ENCODE measurements around the gene SNX3.
A peak's percentile ranks its signal among the peaks of the same experiment; 100 is the strongest.
"Not testable (repeated sequence)": the region's sequence is repeated elsewhere in the genome, so short reads cannot be mapped to it uniquely, and the experiment has no call there.

The SNX3 gene

DNA sequence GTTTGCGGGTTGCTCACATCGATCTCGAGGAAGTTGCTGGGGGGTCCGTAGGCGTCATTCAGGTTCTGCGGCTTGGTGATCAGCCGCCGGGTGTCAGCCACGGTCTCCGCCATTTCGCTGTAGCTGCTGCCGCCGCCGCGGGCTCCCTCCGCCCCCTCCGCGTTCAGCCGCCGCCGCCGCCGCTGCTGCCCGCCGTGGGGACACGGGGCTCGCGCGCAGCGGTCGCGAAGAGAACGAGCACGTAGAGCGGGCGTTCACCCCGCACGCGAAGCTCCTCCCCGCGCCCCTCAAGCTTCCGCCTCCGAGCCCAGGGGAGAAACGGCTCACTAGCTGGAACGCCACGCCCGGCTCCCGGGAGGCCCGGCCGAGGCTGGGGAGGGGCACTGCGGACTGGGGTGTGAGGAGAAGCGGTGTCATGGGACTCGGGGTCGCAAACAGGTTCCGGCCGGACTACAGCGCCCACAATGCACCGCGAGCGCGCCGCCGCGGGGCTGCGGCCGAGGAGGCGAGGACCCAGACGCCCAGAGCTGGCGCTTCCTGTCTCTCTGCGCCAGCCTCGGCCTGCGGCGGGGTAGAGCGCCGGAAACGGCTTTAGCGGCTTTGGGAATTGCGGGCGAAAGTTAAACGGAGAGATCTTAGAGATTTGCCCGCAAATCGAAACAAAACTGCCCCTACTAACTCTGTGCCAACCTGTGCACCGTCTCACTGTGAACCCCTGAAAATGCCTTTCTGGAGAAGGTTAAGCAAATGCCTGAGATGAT, at the start of gene SNX3:
SNX3 (minus strand) TSS at position 232 of the 761 bp plus-strand sequence; CDS start at position 113, 119 bp downstream.
- peak; percentile 95 for DNase-seq (ENCODE audit: low spot score)

DNA sequence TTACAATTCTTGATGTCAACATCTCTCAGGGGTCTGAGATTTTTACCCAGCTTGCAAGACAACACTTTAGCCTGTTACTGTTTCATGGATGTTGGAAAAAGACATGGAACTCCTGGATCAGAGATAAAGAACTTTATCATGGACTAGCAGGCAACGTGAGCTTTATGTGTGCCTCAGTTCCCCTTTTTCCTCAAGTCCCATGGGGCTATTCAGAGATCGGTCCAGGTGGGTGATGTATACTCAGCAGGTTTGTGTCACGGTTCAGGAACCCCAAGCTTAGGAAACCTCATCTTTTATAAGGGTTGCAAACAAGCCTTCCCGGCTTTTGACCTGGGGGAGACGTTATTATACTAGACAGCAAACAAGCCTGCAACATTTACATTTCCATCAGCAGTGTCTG, 49.0 kb upstream of the SNX3 start:
- DNase-seq (ENCODE audit: low spot score): no peak

- DNase-seq (ENCODE audit: low spot score): not testable (repeated sequence)
These were observed 47.8 kb upstream of the SNX3 start for GRCh38 chr6:108308641-108309040.

GRCh38 chr6:108304646-108305045, 43.8 kb upstream of the SNX3 start:
- DNase-seq (ENCODE audit: low spot score): no peak

- no peak for DNase-seq (ENCODE audit: low spot score)
These were observed 41.5 kb upstream of the SNX3 start for GRCh38 chr6:108302386-108302785.

GRCh38 chr6:108295676-108296075, 34.8 kb upstream of the SNX3 start:
- no peak for DNase-seq (ENCODE audit: low spot score)

DNA sequence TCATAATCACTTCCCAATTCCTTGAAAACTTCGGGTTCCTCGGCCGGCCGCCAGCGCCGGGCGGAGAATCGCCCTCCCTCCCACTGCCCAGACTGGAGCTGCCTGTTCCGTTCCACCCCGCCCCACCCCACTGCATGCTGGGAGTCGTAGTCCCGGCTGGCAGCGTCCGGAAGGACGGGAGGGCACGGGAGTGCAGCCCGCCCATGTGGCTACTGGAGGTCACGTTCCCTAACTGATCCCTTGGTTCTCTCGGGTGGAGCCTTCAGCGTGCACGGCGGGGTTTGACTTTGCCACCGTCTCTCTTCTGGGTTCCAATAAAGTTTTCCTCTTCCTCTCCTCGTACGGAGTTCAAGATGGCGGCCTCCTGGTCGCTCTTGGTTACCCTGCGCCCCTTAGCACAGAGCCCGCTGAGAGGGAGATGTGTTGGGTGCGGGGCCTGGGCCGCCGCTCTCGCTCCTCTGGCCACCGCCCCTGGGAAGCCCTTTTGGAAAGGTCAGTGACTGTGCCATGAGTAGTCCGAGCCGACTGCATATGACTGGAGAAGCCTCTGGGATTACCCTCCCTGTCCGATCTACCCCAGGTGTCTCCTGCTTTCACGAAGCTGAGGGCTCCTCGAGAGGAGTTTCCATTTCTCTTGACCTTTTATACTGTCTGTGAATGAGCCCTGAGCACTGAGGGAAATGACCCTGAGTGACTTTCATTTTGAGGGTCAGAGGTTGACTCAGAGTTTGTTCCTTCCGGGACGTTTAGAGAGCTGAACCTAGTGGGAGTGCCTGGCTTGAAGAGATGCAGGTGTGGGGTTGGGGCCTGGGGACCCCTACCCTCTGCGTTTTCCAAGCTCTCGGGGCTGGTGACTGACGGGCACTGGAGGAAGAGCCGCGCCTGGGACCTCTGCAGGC, 34.1 kb upstream of the SNX3 start, which contains the start of gene AFG1L:
AFG1L (plus strand) TSS at position 328 of the 899 bp plus-strand sequence; CDS start at position 354, 26 bp downstream.
- DNase-seq (ENCODE audit: low spot score): peak; percentile 96

DNA sequence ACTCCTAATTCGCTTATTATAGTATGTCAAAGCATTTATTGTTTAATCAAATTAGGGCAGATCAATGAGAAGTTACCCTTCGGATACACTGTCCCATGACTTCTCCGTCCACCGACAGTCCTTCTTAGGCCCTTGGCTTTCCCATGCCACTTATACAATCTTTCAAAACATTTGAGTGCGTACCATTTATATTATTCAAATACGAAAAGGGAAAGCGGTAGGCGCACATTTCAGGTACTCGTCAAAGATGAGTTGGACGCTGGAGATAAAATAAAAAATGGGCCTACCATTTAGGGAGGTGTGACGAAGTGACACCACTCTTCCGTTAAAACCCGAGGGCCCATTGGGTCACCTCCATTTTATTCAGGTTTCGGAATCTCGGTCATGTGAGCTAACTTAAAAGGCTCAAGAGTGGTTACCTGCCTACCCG, 33.5 kb upstream of the SNX3 start:
- DNase-seq (ENCODE audit: low spot score): no peak

GRCh38 chr6:108293527-108294296, 32.9 kb upstream of the SNX3 start:
- DNase-seq (ENCODE audit: low spot score): no peak

DNA sequence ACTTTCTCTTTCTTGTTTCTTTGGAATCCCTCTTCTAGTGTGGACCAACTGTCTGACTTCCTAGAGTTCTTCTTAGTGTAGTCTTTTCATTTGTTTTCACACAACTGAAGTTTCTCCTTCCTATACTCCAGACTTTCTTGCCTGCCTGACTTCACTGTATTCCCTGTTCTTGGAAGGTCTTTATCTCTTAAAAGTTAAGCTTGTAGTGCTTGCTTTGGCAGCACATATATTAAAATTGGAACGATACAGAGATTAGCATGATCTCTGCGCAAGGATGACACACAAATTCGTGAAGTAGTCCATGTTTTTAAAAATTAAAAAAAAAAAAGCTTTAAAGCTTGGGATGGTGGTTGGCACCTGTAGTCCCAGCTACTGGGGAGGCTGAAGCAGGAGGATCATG, 31.7 kb upstream of the SNX3 start:
- not testable (repeated sequence) for DNase-seq (ENCODE audit: low spot score)

- DNase-seq (ENCODE audit: low spot score): no peak
These were observed 30.3 kb upstream of the SNX3 start for GRCh38 chr6:108291091-108291490.

DNA sequence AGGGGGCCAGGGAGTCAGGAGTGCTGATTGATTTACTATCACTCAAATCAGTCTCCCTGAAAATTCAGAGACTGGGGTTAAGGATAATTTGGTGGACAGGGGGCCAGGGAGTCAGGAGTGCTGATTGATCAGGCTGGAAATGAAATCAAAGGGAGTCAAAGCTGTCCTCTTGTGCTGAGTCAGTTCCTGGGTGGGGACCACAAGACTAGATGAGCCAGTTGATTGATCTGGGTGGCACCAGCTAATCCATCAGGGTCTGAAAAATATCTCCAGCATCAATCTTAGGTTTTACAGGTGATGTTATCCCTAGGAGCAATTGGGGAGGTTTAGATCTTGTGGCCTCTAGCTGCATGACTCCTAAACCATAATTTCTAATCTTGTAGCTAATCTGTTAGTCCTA, 27.9 kb upstream of the SNX3 start:
- DNase-seq (ENCODE audit: low spot score): no peak

DNA sequence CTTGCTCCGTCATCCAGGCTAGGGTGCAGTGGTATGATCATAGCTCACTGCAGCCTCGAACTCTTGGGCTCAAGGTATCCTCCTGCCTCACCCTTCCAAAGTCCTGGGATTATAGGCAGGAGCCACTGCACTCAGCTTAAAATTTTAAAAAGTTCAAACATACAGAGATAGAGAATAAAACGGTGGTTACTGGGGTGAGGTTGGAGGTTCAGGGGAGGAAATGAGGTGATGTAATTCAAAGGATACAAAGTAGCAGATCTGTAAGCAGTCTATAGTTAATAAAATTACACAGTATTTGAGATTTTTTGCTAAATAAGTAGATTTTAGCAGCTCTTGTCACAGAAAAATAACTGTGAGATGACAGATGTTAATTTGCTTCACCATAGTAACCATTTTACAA, 26.5 kb upstream of the SNX3 start:
- no peak for DNase-seq (ENCODE audit: low spot score)

- DNase-seq (ENCODE audit: low spot score): no peak
These were observed 25.5 kb upstream of the SNX3 start for GRCh38 chr6:108286366-108286765.

DNA sequence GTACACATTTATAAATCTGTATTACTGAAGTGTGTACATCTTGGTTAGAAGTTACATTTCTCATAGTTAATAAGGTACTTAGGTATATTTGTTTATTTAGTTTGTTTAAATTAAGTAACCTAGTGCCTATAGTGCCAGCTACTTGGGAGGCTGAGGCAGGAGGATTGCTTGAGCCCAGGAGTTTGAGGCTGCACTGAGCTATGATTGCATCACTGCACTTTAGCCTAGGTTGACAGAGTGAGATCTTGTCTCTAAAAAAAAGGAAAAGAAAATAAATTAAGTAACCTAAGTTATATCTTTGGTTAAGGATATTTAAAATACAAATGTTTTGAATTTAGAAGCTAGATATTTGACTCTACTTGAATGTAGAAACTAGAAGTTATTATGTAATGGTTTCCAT, 24.5 kb upstream of the SNX3 start:
- DNase-seq (ENCODE audit: low spot score): no peak

- DNase-seq (ENCODE audit: low spot score): no peak
These were observed 17.0 kb upstream of the SNX3 start for GRCh38 chr6:108277831-108278230.

- DNase-seq (ENCODE audit: low spot score): no peak
These were observed 16.5 kb upstream of the SNX3 start for GRCh38 chr6:108277295-108277694.

DNA sequence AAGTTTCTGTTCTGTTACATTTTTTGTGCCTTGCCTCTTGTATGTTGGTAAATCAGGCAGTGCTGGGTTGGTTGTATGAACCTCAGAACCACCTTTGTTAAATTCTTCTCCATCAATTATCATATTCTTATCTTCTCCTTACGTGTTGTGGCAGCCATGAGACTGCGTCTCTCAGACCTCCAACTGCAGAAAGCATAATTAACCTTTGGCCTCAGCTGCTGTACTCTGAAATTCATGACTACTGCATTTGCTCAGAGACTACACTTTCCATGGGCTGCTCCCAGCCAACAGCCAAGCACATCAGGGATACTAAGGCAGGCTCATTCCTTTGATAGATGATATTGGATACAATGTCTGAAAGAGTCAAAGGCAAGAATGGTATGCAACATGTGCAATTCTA, 15.1 kb upstream of the SNX3 start:
- no peak for DNase-seq (ENCODE audit: low spot score)

- no peak for DNase-seq (ENCODE audit: low spot score)
These were observed 13.7 kb upstream of the SNX3 start for GRCh38 chr6:108274546-108274945.

DNA sequence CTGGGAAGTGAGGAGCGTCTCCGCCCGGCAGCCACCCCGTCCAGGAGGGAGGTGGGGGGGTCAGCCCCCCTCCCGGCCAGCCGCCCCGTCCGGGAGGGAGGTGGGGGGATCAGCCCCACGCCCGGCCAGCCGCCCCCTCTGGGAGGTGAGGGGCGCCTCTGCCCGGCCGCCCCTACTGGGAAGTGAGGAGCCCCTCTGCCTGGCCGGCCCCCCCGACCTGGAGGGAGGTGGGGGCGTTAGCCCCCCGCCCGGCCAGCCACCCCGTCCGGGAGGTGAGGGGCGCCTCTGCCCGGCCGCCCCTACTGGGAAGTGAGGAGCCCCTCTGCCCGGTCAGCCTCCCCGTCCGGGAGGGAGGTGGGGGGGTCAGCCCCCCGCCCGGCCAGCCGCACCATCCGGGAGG, 9.1 kb upstream of the SNX3 start:
- DNase-seq (ENCODE audit: low spot score): not testable (repeated sequence)

GRCh38 chr6:108268845-108269244, 8.0 kb upstream of the SNX3 start:
- DNase-seq (ENCODE audit: low spot score): no peak

GRCh38 chr6:108263371-108263770, 2.5 kb upstream of the SNX3 start:
- DNase-seq (ENCODE audit: low spot score): no peak
